ENCODE results near the gene FMO5. TPM values are rescaled to one million over a fixed set of nuclear protein-coding genes. Genes with fewer than 3 reads are reported as not detected.

The FMO5 gene
- total RNA-seq, 6 experiments from 2014 or later, result 55.0 to 482 (median 99.6) TPM

- WGBS (ENCODE audit: insufficient coverage, low coverage, low lambda C conversion rate, missing lambda C conversion rate), result 90% methylated on average over 2 of the region's 2 CpGs
- ATAC-seq (peak in 3 of 4 donors; percentile 30 to 38 (median 33)), DNase-seq (no peak)
- Histone ChIP-seq H3K27me3 (no peaks in the 10 kb centered on the region), H3K9me3 (no peaks in the 10 kb centered on the region), H3K4me1 (no peaks in the 10 kb centered on the region), H3K4me3 (no peak overlapping the region), H3K36me3 (peaks cover 0 to 42% (median 11%) of the 10 kb centered on the region in 4 donors), H3K27ac (no peak overlapping the region)
- TF ChIP-seq POLR2A (IDR thresholded peaks at IDR 0.05), result no peak
- intact Hi-C loops (cut with DNase I), result no loop called here
Observed at GRCh38 chr1:147189514-147189913, 35.6 kb downstream of the FMO5 start.

- ATAC-seq (no peak), DNase-seq (no peak)
- TF ChIP-seq POLR2A (IDR thresholded peaks at IDR 0.05) (no peak), CTCF (IDR thresholded peaks at IDR 0.05) (no peak)
Observed at GRCh38 chr1:147185432-147185831, 39.7 kb downstream of the FMO5 start.

GRCh38 chr1:147177611-147178380 lies 47.3 kb downstream of the FMO5 start:
- H3K27ac ChIP-seq, result no peak overlapping the region
- ATAC-seq (peak in 3 of 4 donors; percentile 23 to 36 (median 26)), DNase-seq (peak in 1 of 3 donors; percentile 16)
- intact Hi-C loops (cut with DNase I), result no loop called here
- WGBS (ENCODE audit: insufficient coverage, low coverage, low lambda C conversion rate, missing lambda C conversion rate), result 34% methylated on average over 16 of the region's 36 CpGs
- no peaks in the 10 kb centered on the region for H3K9me3 ChIP-seq
- H3K36me3 ChIP-seq, result no peaks in the 10 kb centered on the region
- no peaks in the 10 kb centered on the region for H3K4me1 ChIP-seq
- H3K4me3 ChIP-seq, result no peak overlapping the region
- no peaks in the 10 kb centered on the region for H3K27me3 ChIP-seq
- TF ChIP-seq CTCF (IDR thresholded peaks at IDR 0.05) (no peak), POLR2A (IDR thresholded peaks at IDR 0.05) (no peak)

More at GRCh38 chr1:147185432-147185831, 39.7 kb downstream of the FMO5 start:
- 77% methylated on average over 2 of the region's 2 CpGs for WGBS (ENCODE audit: insufficient coverage, low coverage, low lambda C conversion rate, missing lambda C conversion rate)
- Histone ChIP-seq H3K27me3 (no peaks in the 10 kb centered on the region), H3K4me3 (no peak overlapping the region), H3K36me3 (peaks cover 0 to 44% (median 15%) of the 10 kb centered on the region in 4 donors), H3K4me1 (no peaks in the 10 kb centered on the region), H3K27ac (no peak overlapping the region), H3K9me3 (no peaks in the 10 kb centered on the region)
- intact Hi-C loops (cut with DNase I), result no loop called here

GRCh38 chr1:147172168-147173016 lies 52.7 kb downstream of the FMO5 start, which contains the start of gene PRKAB2:
Gene PRKAB2 (minus strand): TSS chr1:147172470. CDS start chr1:147172144, 326 bp downstream.
- Histone ChIP-seq H3K4me3 (peak within 1 kb of the TSS; percentile 82 to 91 (median 86)), H3K27me3 (no peaks in the 10 kb centered on the region), H3K27ac (peak within 1 kb of the TSS; percentile 91 to 93 (median 92)), H3K4me1 (peaks cover 0 to 27% (median 3%) of the 10 kb centered on the region in 4 donors), H3K36me3 (peaks cover 0 to under 1% (median 0%) of the 10 kb centered on the region in 4 donors), H3K9me3 (no peaks in the 10 kb centered on the region)
- DNase-seq (peak; percentile 96 to 97 (median 96)), ATAC-seq (peak; percentile 86 to 94 (median 90))
- WGBS (ENCODE audit: insufficient coverage, low coverage, low lambda C conversion rate, missing lambda C conversion rate), result 0% methylated on average over 12 of the region's 72 CpGs
- intact Hi-C loops (cut with DNase I), result loop anchor here in 1 of 2 donors (5.0 kb wide), 1 partner anchor 65 kb away; no protein-coding TSS in a partner anchor
- peak; percentile 97 to 99 (median 98) for TF ChIP-seq CTCF (IDR thresholded peaks at IDR 0.05)
- peak; percentile 78 for TF ChIP-seq POLR2A (IDR thresholded peaks at IDR 0.05)

Data from right lobe of liver (tissue), 6 donors.